SK-N-SH (cell line): ENCODE data around the gene PCNX2. TPM values are rescaled to one million over a fixed set of nuclear protein-coding genes. Genes with fewer than 3 reads are reported as not detected.

Experiments
- CTCF ChIA-PET: fragments of 300-600, 350-600 bp; formaldehyde crosslinking; extraction: SDS; loops from one replicate; lab custom pipeline; 2021; lab: Yijun Ruan, JAX
- POLR2A ChIA-PET: fragments of 350-600 bp; sonication (Branson Sonifier 250); formaldehyde crosslinking; extraction: SDS; loops from one replicate; lab custom pipeline; 2020; ENCODE audit warnings: antibody characterized with exemption, inconsistent platforms; lab: Yijun Ruan, JAX
- DNase-seq: peaks from one replicate; pipeline ENCODE4 v3.0.0; 2012
- H2AFZ ChIP-seq: fragments of 200-600 bp; sonication (generic); 2 replicates; pipeline ENCODE4 v1.8.1; 2016; ENCODE audit warnings: antibody characterized with exemption, mild to moderate bottlenecking, low read depth
- H3F3A ChIP-seq: fragments of 200-600 bp; sonication (generic); replicated peaks from 2 replicates; pipeline ENCODE3; 2016; ENCODE audit warnings: antibody characterized with exemption, mild to moderate bottlenecking; ENCODE audit not compliant: insufficient read depth
- H3K27ac ChIP-seq, 2 experiments: fragments of 200-500 bp in 1 of 2; fragments of 200-600 bp in 1 of 2; sonication (Bioruptor generic) in 1 of 2; sonication (generic), shearing (Covaris generic) in 1 of 2; 2 replicates each; pipeline versions ENCODE4 v1.5.1 to v1.6.1; 2014 to 2016; ENCODE audit warnings: low read depth in 2 of 2, inconsistent platforms in 1 of 2, low read length in 1 of 2, mild to moderate bottlenecking in 1 of 2, mixed read lengths in 1 of 2
- H3K27me3 ChIP-seq: fragments of 200-600 bp; sonication (generic), shearing (Covaris generic); 2 replicates; pipeline ENCODE4 v1.6.1; 2016; ENCODE audit warnings: mixed run types; ENCODE audit not compliant: insufficient read depth
- H3K36me3 ChIP-seq, 2 experiments: fragments of 200-500 bp in 1 of 2; fragments of 200-600 bp in 1 of 2; sonication (Bioruptor generic) in 1 of 2; sonication (generic) in 1 of 2; replicated peaks in 1 of 2; 2 replicates each; pipeline versions ENCODE3 to v1.5.1; 2014 to 2016; ENCODE audit warnings: low read length in 1 of 2, mild to moderate bottlenecking in 1 of 2; ENCODE audit not compliant: insufficient read depth in 2 of 2, control insufficient read depth in 1 of 2
- H3K4me1 ChIP-seq, 2 experiments: fragments of 200-500 bp in 1 of 2; fragments of 200-600 bp in 1 of 2; sonication (Bioruptor generic) in 1 of 2; sonication (generic), shearing (Covaris generic) in 1 of 2; 2 replicates each; pipeline versions ENCODE4 v1.5.1 to v1.6.1; 2014 to 2016; ENCODE audit warnings: low read depth in 1 of 2, low read length in 1 of 2, mixed run types in 1 of 2; ENCODE audit not compliant: insufficient read depth in 2 of 2, control insufficient read depth in 1 of 2
- H3K4me2 ChIP-seq: fragments of 200-600 bp; sonication (generic), shearing (Covaris generic); 2 replicates; pipeline ENCODE4 v1.6.1; 2017; ENCODE audit warnings: mixed run types
- H3K4me3 ChIP-seq, 2 experiments: fragments of 200-500 bp in 1 of 2; fragments of 200-600 bp in 1 of 2; sonication (Bioruptor generic) in 1 of 2; sonication (generic), shearing (Covaris generic) in 1 of 2; 2 replicates each; pipeline versions ENCODE4 v1.5.1 to v1.8.1; 2014 to 2016; ENCODE audit warnings: low read depth in 2 of 2, inconsistent platforms in 1 of 2, low read length in 1 of 2, mild to moderate bottlenecking in 1 of 2, mixed read lengths in 1 of 2, moderate library complexity in 1 of 2
- H3K79me2 ChIP-seq: fragments of 200-600 bp; sonication (generic); 2 replicates; pipeline ENCODE4 v1.8.1; 2017; ENCODE audit warnings: mild to moderate bottlenecking; ENCODE audit not compliant: insufficient read depth
- H3K9ac ChIP-seq: fragments of 200-600 bp; sonication (generic); 2 replicates; pipeline ENCODE4 v1.6.1; 2017; ENCODE audit warnings: mixed run types
- H3K9me2 ChIP-seq: fragments of 200-600 bp; sonication (generic); 2 replicates; pipeline ENCODE4 v1.6.1; 2017; ENCODE audit warnings: mixed run types
- H3K9me3 ChIP-seq: fragments of 200-600 bp; sonication (generic); 2 replicates; pipeline ENCODE4 v1.6.1; 2017; ENCODE audit warnings: mixed run types, mild to moderate bottlenecking, moderate library complexity
- H4K20me1 ChIP-seq: fragments of 200-600 bp; sonication (generic); 2 replicates; pipeline ENCODE4 v1.6.1; 2017; ENCODE audit warnings: mild to moderate bottlenecking, mixed run types; ENCODE audit not compliant: insufficient read depth
- ELF1 ChIP-seq: IDR thresholded peaks from 2 replicates; pipeline ENCODE4 v1.4.0; 2012
- EP300 ChIP-seq, 2 experiments: IDR thresholded peaks; 2 replicates each; pipeline versions ENCODE4 v1.4.0 to v1.6.1; 2012; ENCODE audit warnings: borderline replicate concordance in 1 of 2, low read depth in 1 of 2, low read length in 1 of 2
- EZH2phosphoT487 ChIP-seq: fragments of 200-600 bp; sonication (generic); IDR thresholded peaks from 2 replicates; pipeline ENCODE4 v1.6.1; 2017; ENCODE audit warnings: low read depth, mixed run types, mild to moderate bottlenecking, antibody characterized with exemption, moderate library complexity, borderline replicate concordance
- FOSL2 ChIP-seq: IDR thresholded peaks from 2 replicates; pipeline ENCODE4 v1.4.0; 2012; ENCODE audit warnings: low read depth, mild to moderate bottlenecking, moderate library complexity, borderline replicate concordance
- FOXJ3 ChIP-seq: sonication (generic); formaldehyde crosslinking; IDR thresholded peaks from 2 replicates; pipeline ENCODE4 v1.5.1; 2020; ENCODE audit warnings: mild to moderate bottlenecking, missing genetic modification reagents
- FOXM1 ChIP-seq: IDR thresholded peaks from 2 replicates; pipeline ENCODE4 v1.4.0; 2012; ENCODE audit warnings: low read depth, mild to moderate bottlenecking
- GABPA ChIP-seq: IDR thresholded peaks from 2 replicates; pipeline ENCODE4 v1.4.0; 2012; ENCODE audit warnings: low read depth, mild to moderate bottlenecking
- IRF3 ChIP-seq: fragments of 150-350 bp; IDR thresholded peaks from 2 replicates; pipeline ENCODE4 v1.6.1; 2016; ENCODE audit warnings: mild to moderate bottlenecking, low read depth, low read length
- JUND ChIP-seq: IDR thresholded peaks from 2 replicates; pipeline ENCODE4 v1.4.0; 2012
- MEF2A ChIP-seq: IDR thresholded peaks from 2 replicates; pipeline ENCODE4 v1.4.0; 2012; ENCODE audit warnings: low read depth, borderline replicate concordance
- NFIC ChIP-seq: IDR thresholded peaks from 2 replicates; pipeline ENCODE4 v1.4.0; 2012; ENCODE audit warnings: borderline replicate concordance
- NRF1 ChIP-seq: IDR thresholded peaks from 2 replicates; pipeline ENCODE4 v1.6.1; 2012; ENCODE audit warnings: low read depth, mild to moderate bottlenecking, low read length
- POLR2AphosphoS5 ChIP-seq: IDR thresholded peaks from 2 replicates; pipeline ENCODE4 v1.6.1; 2012; ENCODE audit warnings: low read depth, low read length
- RCOR1 ChIP-seq: fragments of 150-350 bp; IDR thresholded peaks from 2 replicates; pipeline ENCODE4 v1.6.1; 2017; ENCODE audit warnings: antibody characterized with exemption, low read length
- RXRA ChIP-seq: IDR thresholded peaks from 2 replicates; pipeline ENCODE4 v1.4.0; 2012; ENCODE audit warnings: low read depth, mild to moderate bottlenecking, borderline replicate concordance
- SMC3 ChIP-seq: IDR thresholded peaks from 2 replicates; pipeline ENCODE4 v1.6.1; 2012; ENCODE audit warnings: low read depth, low read length, improper control_type of control experiment
- TCF12 ChIP-seq: IDR thresholded peaks from 2 replicates; pipeline ENCODE4 v1.4.0; 2012
- TEAD4 ChIP-seq: IDR thresholded peaks from 2 replicates; pipeline ENCODE4 v1.4.0; 2012; ENCODE audit warnings: mild to moderate bottlenecking, borderline replicate concordance; ENCODE audit not compliant: insufficient read depth
- USF1 ChIP-seq: IDR thresholded peaks from 2 replicates; pipeline ENCODE4 v1.4.0; 2012; ENCODE audit warnings: low read depth, borderline replicate concordance
- WGBS: methylation state at CpG from one replicate; pipeline ENCODE4 v1.1.6; 2017; ENCODE audit warnings: low lambda C conversion rate; 5-methylcytosine and 5-hydroxymethylcytosine counted together
- polyA plus RNA-seq, 3 experiments: library from polyadenylated mRNA; depleted of rRNA; stranded (reverse); fragments of >200 nt; gene quantifications; 2 replicates each; pipeline ENCODE4 v1.2.3, GENCODE V29; 2012
- TF ChIP-seq, protein P1 (sequence below): IDR thresholded peaks from 2 replicates; pipeline ENCODE4 v1.4.0; 2012; ENCODE audit warnings: low read depth, borderline replicate concordance
- TF ChIP-seq, protein P2 (sequence below): IDR thresholded peaks from 2 replicates; pipeline ENCODE4 v1.6.1; 2012; ENCODE audit warnings: mild to moderate bottlenecking, low read depth, low read length, moderate library complexity
- TF ChIP-seq, protein P3 (sequence below): IDR thresholded peaks from 2 replicates; pipeline ENCODE4; 2012

PCNX2 gene
- polyA plus RNA-seq, 1 of the 3 experiments (the other 2 are of a cell fraction) = 10.6 TPM

DNA sequence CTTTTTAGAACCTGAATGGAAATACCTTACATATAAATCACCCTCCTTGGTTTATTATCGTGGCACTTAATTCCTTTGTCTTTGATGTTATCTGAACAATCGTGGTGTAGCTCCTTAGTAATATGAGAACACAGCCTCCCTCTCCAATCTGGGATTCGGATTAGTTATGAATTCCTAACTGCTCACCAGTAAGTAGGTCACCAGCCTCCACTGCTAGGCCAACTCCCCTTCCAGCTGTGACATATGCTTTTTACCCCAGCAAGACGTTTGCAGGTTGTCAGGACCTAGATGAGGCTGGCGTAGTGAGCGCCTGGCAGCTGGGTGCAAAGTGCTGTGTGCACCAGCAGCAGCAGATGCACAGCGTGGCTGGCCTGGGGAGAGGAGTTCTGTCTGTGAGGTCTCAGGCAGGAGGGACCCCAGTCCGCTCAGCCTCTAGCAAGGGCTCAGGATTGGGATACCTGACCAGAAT, 306.9 kb downstream of the PCNX2 start:
- no peaks in the 10 kb centered on the region for H3K9me3 ChIP-seq
- no peaks in the 10 kb centered on the region for H3K27me3 ChIP-seq
- peak overlapping the region; percentile 38; the same call in 1 of the 2 replicates for H3K4me2 ChIP-seq
- H3K27ac ChIP-seq = no peak overlapping the region
- peaks cover 5% of the 10 kb centered on the region for H3F3A ChIP-seq
- DNase-seq = peak; percentile 42
- no peaks in the 10 kb centered on the region for H3K79me2 ChIP-seq
- POLR2A ChIA-PET = no interaction called here
- H4K20me1 ChIP-seq = no peaks in the 10 kb centered on the region
- peaks cover 0 to 17% of the 10 kb centered on the region in 2 experiments for H3K36me3 ChIP-seq
- H3K4me1 ChIP-seq = peaks cover 9 to 14% of the 10 kb centered on the region in 2 experiments; a peak in 3 of 4 replicates
- no peak for TF ChIP-seq MEF2A
- TF ChIP-seq FOSL2 = no peak; the same call in 1 of the 2 replicates
- TF ChIP-seq FOXJ3 (CRISPR knock-in tag) = no peak
- TF ChIP-seq EZH2phosphoT487 = no peak
- no peak for TF ChIP-seq NFIC
- peak; percentile 64 for TF ChIP-seq TCF12
- TF ChIP-seq NRF1 = no peak
- TF ChIP-seq ELF1 = no peak
- TF ChIP-seq RCOR1 = no peak
- no peak for TF ChIP-seq FOXM1
- no peak for TF ChIP-seq RXRA
- no peak for TF ChIP-seq IRF3
- TF ChIP-seq GABPA = no peak
- TF ChIP-seq POLR2AphosphoS5 = peak; percentile 31; the same call in 1 of the 2 replicates
- TF ChIP-seq, protein P1, sequence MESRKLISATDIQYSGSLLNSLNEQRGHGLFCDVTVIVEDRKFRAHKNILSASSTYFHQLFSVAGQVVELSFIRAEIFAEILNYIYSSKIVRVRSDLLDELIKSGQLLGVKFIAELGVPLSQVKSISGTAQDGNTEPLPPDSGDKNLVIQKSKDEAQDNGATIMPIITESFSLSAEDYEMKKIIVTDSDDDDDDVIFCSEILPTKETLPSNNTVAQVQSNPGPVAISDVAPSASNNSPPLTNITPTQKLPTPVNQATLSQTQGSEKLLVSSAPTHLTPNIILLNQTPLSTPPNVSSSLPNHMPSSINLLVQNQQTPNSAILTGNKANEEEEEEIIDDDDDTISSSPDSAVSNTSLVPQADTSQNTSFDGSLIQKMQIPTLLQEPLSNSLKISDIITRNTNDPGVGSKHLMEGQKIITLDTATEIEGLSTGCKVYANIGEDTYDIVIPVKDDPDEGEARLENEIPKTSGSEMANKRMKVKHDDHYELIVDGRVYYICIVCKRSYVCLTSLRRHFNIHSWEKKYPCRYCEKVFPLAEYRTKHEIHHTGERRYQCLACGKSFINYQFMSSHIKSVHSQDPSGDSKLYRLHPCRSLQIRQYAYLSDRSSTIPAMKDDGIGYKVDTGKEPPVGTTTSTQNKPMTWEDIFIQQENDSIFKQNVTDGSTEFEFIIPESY = no peak
- no peak for TF ChIP-seq USF1
- no peak for TF ChIP-seq SMC3
- TF ChIP-seq, protein P2, sequence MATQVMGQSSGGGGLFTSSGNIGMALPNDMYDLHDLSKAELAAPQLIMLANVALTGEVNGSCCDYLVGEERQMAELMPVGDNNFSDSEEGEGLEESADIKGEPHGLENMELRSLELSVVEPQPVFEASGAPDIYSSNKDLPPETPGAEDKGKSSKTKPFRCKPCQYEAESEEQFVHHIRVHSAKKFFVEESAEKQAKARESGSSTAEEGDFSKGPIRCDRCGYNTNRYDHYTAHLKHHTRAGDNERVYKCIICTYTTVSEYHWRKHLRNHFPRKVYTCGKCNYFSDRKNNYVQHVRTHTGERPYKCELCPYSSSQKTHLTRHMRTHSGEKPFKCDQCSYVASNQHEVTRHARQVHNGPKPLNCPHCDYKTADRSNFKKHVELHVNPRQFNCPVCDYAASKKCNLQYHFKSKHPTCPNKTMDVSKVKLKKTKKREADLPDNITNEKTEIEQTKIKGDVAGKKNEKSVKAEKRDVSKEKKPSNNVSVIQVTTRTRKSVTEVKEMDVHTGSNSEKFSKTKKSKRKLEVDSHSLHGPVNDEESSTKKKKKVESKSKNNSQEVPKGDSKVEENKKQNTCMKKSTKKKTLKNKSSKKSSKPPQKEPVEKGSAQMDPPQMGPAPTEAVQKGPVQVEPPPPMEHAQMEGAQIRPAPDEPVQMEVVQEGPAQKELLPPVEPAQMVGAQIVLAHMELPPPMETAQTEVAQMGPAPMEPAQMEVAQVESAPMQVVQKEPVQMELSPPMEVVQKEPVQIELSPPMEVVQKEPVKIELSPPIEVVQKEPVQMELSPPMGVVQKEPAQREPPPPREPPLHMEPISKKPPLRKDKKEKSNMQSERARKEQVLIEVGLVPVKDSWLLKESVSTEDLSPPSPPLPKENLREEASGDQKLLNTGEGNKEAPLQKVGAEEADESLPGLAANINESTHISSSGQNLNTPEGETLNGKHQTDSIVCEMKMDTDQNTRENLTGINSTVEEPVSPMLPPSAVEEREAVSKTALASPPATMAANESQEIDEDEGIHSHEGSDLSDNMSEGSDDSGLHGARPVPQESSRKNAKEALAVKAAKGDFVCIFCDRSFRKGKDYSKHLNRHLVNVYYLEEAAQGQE = no peak
- TF ChIP-seq, protein P3, sequence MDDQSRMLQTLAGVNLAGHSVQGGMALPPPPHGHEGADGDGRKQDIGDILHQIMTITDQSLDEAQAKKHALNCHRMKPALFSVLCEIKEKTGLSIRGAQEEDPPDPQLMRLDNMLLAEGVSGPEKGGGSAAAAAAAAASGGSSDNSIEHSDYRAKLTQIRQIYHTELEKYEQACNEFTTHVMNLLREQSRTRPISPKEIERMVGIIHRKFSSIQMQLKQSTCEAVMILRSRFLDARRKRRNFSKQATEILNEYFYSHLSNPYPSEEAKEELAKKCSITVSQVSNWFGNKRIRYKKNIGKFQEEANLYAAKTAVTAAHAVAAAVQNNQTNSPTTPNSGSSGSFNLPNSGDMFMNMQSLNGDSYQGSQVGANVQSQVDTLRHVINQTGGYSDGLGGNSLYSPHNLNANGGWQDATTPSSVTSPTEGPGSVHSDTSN = peak; percentile 48
- TF ChIP-seq EP300 (IDR thresholded peaks at IDR 0.05; ENCODE audit: borderline replicate concordance in 1 of 2, low read depth in 1 of 2, low read length in 1 of 2) = peak in 1 of 2 experiments; percentile 70; a peak in 1 of 4 replicates
- TF ChIP-seq JUND = peak; percentile 59
- TF ChIP-seq TEAD4 = peak; percentile 42; the same call in 1 of the 2 replicates
- H2AFZ ChIP-seq = no peak overlapping the region
- H3K9ac ChIP-seq = no peak overlapping the region
- H3K4me3 ChIP-seq = no peak overlapping the region
- CTCF ChIA-PET = interaction anchor here (1.7 kb wide), 1 partner anchor 11 kb away, joined by 4 read pairs; no protein-coding TSS in a partner anchor
- 44% methylated on average over 6 of the region's 8 CpGs for WGBS
- no peaks in the 10 kb centered on the region for H3K9me2 ChIP-seq
